GM12878 (cell line): Measurements from ENCODE around the gene PMM1. TPM values are rescaled to one million over a fixed set of nuclear protein-coding genes. Genes with fewer than 3 reads are reported as not detected.

Source experiments
- EGR1 ChIP-seq, 2 experiments: IDR thresholded peaks; 1 replicate in 1 of 2; 2 replicates in 1 of 2; pipeline ENCODE4 v1.6.1; 2011 to 2012; ENCODE audit warnings: low read depth in 2 of 2, low read length in 2 of 2, borderline replicate concordance in 1 of 2, mild to moderate bottlenecking in 1 of 2, moderate library complexity in 1 of 2
- HDAC2 ChIP-seq: fragments of 200-600 bp; sonication (generic); IDR thresholded peaks from 2 replicates; pipeline ENCODE4 v1.6.1; 2017
- KDM1A ChIP-seq: fragments of 200-600 bp; sonication (generic); IDR thresholded peaks from 2 replicates; pipeline ENCODE4 v1.6.1; 2016; ENCODE audit warnings: borderline replicate concordance
- KLF5 ChIP-seq: fragments of 450-650 bp; IDR thresholded peaks from 2 replicates; pipeline ENCODE4 v1.6.1; 2014; ENCODE audit warnings: mild to moderate bottlenecking; ENCODE audit not compliant: partially characterized antibody
- NFYB ChIP-seq: IDR thresholded peaks from 2 replicates; pipeline ENCODE4 v1.6.1; 2011; ENCODE audit warnings: low read depth, mild to moderate bottlenecking, low read length, improper control_type of control experiment, moderate library complexity; ENCODE audit not compliant: insufficient read depth
- PAX5 ChIP-seq: IDR thresholded peaks from 2 replicates; pipeline ENCODE4 v1.6.1; 2011; ENCODE audit warnings: low read depth, low read length, borderline replicate concordance
- SRF ChIP-seq, 2 experiments: IDR thresholded peaks; 2 replicates each; pipeline ENCODE4 v1.6.1; 2011; ENCODE audit warnings: low read depth in 2 of 2, low read length in 2 of 2, mild to moderate bottlenecking in 1 of 2, moderate library complexity in 1 of 2
- polyA plus RNA-seq, 11 experiments: library from polyadenylated mRNA; depleted of rRNA in 4 of 11; unstranded in 6 of 11; stranded (reverse) in 5 of 11; fragments of >200 nt; fragmentation: Nextera tagmentation in 4 of 11; fragmentation: Illumina TruSeq in 1 of 11; extraction: Ambion mirVana in 4 of 11; extraction: Trizol in 1 of 11; gene quantifications; 1 replicate in 1 of 11; 2 replicates in 10 of 11; pipeline versions ENCODE4 v1.2.1 to v1.2.3, GENCODE V29; 2011 to 2016; ENCODE audit warnings: inconsistent platforms in 2 of 11, missing spikeins in 2 of 11, low read depth in 1 of 11
- total RNA-seq, 4 experiments: library from RNA; depleted of rRNA in 3 of 4; stranded (reverse); fragments of >200 nt in 3 of 4; fragmentation: Illumina TruSeq in 1 of 4; extraction: Trizol in 1 of 4; gene quantifications; 2 replicates each; pipeline versions ENCODE4 v1.2.1 to v1.2.3, GENCODE V29; 2013 to 2021
- TF ChIP-seq, protein P1 (sequence below): IDR thresholded peaks from 2 replicates; pipeline ENCODE4 v1.6.1; 2012; ENCODE audit warnings: low read depth, low read length, improper control_type of control experiment
- TF ChIP-seq, protein P2 (sequence below): fragments of 450-650 bp; formaldehyde crosslinking; IDR thresholded peaks from 2 replicates; pipeline ENCODE4 v1.4.0; 2022; ENCODE audit warnings: mild to moderate bottlenecking, moderate library complexity

Gene PMM1
- total and polyA plus RNA-seq, 10 of the 15 experiments (the other 5 are each of a cell fraction or from before 2014, with no cell fraction given): 8.2 to 32.2 (median 16.9) TPM

DNA sequence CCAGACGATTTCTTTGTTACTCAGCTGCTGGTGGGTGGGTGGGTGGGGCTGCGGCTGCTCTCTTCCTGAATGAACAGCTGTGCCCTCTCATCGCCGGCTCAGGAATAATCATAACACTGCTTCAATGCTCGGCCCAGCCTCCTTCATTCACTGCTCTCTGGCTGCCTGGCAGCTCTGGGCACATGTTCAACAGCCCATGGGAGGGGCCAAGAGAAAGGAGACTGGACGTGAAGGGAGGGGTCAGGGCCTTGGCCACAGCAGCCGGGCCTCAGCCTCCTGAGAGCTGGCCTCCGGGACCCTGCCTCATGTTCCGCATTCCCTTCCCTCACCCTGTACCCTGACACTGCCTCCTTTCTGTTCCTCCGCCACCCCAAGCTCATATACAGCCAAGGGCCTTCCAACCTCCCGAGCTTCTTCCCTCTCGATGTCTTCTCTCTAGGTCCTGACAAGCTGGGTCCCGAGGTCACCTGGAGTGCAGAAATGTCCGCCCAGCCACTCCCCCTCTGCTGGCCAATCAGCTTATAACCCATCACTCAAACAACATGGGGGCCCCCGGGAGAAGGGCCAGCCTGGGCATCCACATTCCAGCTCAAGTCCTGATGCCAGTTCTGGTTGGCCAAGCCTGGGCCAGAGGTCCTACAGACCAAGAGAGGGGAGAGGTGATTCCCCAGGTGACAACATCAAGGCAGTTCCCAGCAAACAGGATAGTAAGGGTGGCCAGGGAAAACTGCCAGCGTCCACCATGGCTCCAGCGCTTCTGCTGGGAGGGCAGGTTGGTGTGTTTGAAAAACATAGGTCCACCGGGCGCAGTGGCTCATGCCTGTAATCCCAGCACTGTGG, 32.0 kb downstream of the PMM1 start (continued):
- no peak for TF ChIP-seq NFYB
- TF ChIP-seq, protein P1, sequence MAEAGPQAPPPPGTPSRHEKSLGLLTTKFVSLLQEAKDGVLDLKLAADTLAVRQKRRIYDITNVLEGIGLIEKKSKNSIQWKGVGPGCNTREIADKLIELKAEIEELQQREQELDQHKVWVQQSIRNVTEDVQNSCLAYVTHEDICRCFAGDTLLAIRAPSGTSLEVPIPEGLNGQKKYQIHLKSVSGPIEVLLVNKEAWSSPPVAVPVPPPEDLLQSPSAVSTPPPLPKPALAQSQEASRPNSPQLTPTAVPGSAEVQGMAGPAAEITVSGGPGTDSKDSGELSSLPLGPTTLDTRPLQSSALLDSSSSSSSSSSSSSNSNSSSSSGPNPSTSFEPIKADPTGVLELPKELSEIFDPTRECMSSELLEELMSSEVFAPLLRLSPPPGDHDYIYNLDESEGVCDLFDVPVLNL: no peak
- TF ChIP-seq PAX5: no peak
- no peak for TF ChIP-seq KLF5
- TF ChIP-seq HDAC2: no peak
- no peak for TF ChIP-seq EGR1 (IDR thresholded peaks at IDR 0.05; ENCODE audit: borderline replicate concordance in 1 of 2, low read depth in 2 of 2, low read length in 2 of 2)
- TF ChIP-seq SRF (IDR thresholded peaks at IDR 0.05; ENCODE audit: low read depth in 2 of 2, low read length in 2 of 2): no peak
- TF ChIP-seq, protein P2, sequence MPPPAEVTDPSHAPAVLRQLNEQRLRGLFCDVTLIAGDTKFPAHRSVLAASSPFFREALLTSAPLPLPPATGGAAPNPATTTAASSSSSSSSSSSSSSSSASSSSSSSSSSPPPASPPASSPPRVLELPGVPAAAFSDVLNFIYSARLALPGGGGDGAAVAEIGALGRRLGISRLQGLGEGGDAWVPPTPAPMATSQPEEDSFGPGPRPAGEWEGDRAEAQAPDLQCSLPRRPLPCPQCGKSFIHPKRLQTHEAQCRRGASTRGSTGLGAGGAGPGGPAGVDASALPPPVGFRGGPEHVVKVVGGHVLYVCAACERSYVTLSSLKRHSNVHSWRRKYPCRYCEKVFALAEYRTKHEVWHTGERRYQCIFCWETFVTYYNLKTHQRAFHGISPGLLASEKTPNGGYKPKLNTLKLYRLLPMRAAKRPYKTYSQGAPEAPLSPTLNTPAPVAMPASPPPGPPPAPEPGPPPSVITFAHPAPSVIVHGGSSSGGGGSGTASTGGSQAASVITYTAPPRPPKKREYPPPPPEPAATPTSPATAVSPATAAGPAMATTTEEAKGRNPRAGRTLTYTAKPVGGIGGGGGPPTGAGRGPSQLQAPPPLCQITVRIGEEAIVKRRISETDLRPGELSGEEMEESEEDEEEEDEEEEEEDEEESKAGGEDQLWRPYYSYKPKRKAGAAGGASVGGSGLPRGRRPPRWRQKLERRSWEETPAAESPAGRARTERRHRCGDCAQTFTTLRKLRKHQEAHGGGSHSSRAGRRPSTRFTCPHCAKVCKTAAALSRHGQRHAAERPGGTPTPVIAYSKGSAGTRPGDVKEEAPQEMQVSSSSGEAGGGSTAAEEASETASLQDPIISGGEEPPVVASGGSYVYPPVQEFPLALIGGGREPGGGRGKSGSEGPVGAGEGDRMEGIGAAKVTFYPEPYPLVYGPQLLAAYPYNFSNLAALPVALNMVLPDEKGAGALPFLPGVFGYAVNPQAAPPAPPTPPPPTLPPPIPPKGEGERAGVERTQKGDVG (CRISPR knock-in tag): no peak
- TF ChIP-seq KDM1A: no peak
